ENCODE measurements around the gene PLCH1. TPM values are rescaled to one million over a fixed set of nuclear protein-coding genes. Genes with fewer than 3 reads are reported as not detected.

Gene PLCH1
- total RNA-seq, 2 experiments from 2014 or later = 0.21 to 0.27 TPM

DNA sequence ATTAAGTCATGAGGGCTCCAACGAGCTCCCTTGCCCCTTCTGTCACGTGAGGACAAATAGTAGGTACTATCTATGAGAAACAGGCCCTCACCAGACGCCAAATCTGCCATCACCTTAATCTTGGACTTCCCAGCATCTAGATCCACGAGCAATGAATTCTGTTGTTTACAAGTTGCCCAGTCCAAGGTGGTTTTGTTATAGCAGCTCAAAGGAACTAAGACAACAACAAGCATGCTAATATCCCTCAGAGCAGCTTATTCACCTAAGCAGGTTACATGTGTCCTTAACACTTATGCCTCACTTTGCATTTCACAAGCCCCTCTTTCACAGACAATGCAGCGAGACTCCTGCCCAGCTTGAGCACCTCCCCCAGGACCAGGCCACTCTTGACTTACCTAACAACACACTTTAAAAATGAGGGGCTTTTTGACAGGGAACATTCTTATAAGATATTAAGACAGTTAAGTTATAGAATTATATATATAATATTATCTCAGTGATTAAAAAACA, 219.5 kb downstream of the PLCH1 start:
- CTCF ChIA-PET = no interaction called here
- no peaks in the 10 kb centered on the region for H3K4me1 Mint-ChIP-seq (ENCODE audit: low read depth)
- no peak overlapping the region for H3K4me3 Mint-ChIP-seq
- no peaks in the 10 kb centered on the region for H3K36me3 Mint-ChIP-seq (ENCODE audit: low read depth)
- DNase-seq = no peak
- no peaks in the 10 kb centered on the region for H3K27me3 Mint-ChIP-seq (ENCODE audit: low read depth)
- H3K27ac Mint-ChIP-seq = no peak overlapping the region
- intact Hi-C loops (cut with micrococcal nuclease) = no loop called here
- no peaks in the 10 kb centered on the region for H3K9me3 Mint-ChIP-seq

DNA sequence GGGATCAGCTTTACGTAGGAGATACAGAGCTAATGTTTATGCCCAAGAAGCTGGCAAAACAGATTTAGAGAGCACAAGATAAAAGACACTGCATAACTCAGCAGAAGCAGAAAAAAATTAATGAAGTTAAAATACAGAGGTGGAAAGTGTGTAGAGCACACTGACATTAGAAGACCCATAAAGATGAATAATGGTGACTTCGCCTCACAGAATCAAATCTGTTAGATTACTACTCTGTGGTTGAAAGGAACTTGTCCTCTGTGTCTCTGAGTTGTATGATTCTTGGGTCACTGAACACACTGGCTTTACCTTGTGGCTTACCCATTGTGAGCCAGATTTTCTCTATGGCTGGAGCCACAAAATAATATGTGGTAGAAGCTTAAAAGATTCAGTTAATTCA, 224.4 kb downstream of the PLCH1 start:
- Mint-ChIP-seq H3K36me3 (ENCODE audit: low read depth) (no peaks in the 10 kb centered on the region), H3K4me1 (ENCODE audit: low read depth) (no peaks in the 10 kb centered on the region), H3K4me3 (no peak overlapping the region), H3K27me3 (ENCODE audit: low read depth) (no peaks in the 10 kb centered on the region), H3K9me3 (no peaks in the 10 kb centered on the region), H3K27ac (no peak overlapping the region)
- no peak for DNase-seq
- CTCF ChIA-PET = no interaction called here
- intact Hi-C loops (cut with micrococcal nuclease) = no loop called here

DNA sequence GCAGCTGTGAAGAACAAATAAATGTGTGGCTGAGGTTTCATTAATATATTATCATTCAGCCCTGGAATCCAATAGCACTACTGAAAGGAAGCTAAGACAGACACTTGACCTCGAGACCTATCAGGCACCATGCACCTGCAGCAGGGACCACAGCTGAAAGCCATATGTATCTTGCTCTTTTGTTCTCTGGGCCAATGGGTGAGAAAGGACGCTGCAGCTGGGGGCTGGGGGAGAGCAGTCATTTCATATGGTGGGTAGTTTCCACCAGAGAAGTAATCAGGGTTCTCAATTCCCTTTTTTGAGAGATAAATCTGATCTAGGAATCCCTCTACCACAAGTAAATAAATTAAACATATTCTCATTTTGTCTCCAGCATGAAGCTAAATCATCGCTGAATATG, 225.8 kb downstream of the PLCH1 start:
- intact Hi-C loops (cut with micrococcal nuclease) = no loop called here
- DNase-seq = no peak
- Mint-ChIP-seq H3K4me1 (ENCODE audit: low read depth) (no peaks in the 10 kb centered on the region), H3K9me3 (no peaks in the 10 kb centered on the region), H3K36me3 (ENCODE audit: low read depth) (no peaks in the 10 kb centered on the region), H3K27ac (no peak overlapping the region), H3K27me3 (ENCODE audit: low read depth) (no peaks in the 10 kb centered on the region), H3K4me3 (no peak overlapping the region)
- CTCF ChIA-PET = no interaction called here

DNA sequence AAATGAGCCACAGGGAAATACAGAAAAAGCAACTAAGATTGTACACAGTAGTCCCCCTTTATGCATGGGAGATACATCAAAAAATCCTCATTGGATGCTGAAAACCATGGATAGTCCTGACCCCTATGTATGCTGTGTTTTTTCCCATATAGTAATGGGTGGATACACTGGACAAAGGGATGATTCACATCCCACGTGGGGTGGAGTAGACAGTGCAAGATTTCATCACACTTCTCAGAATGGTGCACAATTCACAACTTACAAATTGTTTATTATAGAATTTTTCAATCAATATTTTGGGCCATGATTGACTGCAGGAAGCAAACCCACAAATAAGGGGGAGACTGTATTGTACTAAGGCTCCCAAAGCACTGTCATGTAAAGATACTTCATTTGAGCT, 227.0 kb downstream of the PLCH1 start:
- no peaks in the 10 kb centered on the region for H3K36me3 Mint-ChIP-seq (ENCODE audit: low read depth)
- DNase-seq = no peak
- H3K27ac Mint-ChIP-seq = no peak overlapping the region
- no peaks in the 10 kb centered on the region for H3K4me1 Mint-ChIP-seq (ENCODE audit: low read depth)
- no peaks in the 10 kb centered on the region for H3K9me3 Mint-ChIP-seq
- H3K4me3 Mint-ChIP-seq = no peak overlapping the region
- CTCF ChIA-PET = no interaction called here
- intact Hi-C loops (cut with micrococcal nuclease) = no loop called here
- H3K27me3 Mint-ChIP-seq (ENCODE audit: low read depth) = no peaks in the 10 kb centered on the region

DNA sequence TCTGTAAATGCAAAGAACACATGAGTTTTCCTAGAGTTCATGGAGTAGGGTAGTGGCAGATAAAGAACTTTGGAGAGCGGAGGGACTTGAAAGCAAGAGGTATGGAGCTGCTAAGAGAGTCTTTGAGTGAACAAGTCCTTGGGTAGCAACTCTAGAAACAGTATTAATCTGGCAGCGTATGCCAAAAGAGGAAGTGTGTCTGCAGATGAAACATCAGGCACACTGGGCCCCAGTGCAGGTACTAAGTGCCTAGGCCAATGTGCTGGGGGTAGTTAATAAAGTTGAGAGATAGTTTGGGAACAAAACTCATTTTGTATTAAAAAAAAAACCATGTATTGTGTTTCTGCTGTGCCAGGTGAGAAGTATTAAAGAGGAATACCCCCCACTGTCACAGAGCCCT, 228.4 kb downstream of the PLCH1 start:
- no peak for DNase-seq
- no peaks in the 10 kb centered on the region for H3K36me3 Mint-ChIP-seq (ENCODE audit: low read depth)
- intact Hi-C loops (cut with micrococcal nuclease) = no loop called here
- no peak overlapping the region for H3K4me3 Mint-ChIP-seq
- H3K9me3 Mint-ChIP-seq = peaks cover 4% of the 10 kb centered on the region
- no peak overlapping the region for H3K27ac Mint-ChIP-seq
- CTCF ChIA-PET = no interaction called here
- H3K27me3 Mint-ChIP-seq (ENCODE audit: low read depth) = no peaks in the 10 kb centered on the region
- H3K4me1 Mint-ChIP-seq (ENCODE audit: low read depth) = no peaks in the 10 kb centered on the region

DNA sequence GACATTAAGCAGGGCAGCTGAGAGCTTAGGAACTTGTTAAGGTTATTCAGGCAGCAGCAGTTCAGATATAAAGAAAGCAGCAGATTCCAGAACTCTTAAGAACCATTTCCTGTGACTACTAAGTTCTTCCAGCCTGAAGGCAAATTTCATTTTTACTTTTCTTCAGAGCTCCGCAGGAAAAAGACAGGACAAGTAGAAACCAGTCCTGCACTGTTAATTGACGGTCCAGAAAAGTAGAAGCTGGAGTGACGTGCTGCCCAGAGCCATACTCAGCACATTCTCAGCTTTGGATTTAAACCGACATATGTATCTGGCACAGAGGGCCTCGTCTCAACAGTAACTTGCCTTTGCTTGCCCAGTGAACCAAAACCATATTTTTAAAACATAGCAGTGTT, 232.0 kb downstream of the PLCH1 start:
- Mint-ChIP-seq H3K27ac (no peak overlapping the region), H3K4me3 (no peak overlapping the region), H3K36me3 (ENCODE audit: low read depth) (no peaks in the 10 kb centered on the region), H3K9me3 (peaks cover 5% of the 10 kb centered on the region), H3K27me3 (ENCODE audit: low read depth) (no peaks in the 10 kb centered on the region), H3K4me1 (ENCODE audit: low read depth) (no peaks in the 10 kb centered on the region)
- CTCF ChIA-PET = no interaction called here
- no peak for DNase-seq
- intact Hi-C loops (cut with micrococcal nuclease) = no loop called here

DNA sequence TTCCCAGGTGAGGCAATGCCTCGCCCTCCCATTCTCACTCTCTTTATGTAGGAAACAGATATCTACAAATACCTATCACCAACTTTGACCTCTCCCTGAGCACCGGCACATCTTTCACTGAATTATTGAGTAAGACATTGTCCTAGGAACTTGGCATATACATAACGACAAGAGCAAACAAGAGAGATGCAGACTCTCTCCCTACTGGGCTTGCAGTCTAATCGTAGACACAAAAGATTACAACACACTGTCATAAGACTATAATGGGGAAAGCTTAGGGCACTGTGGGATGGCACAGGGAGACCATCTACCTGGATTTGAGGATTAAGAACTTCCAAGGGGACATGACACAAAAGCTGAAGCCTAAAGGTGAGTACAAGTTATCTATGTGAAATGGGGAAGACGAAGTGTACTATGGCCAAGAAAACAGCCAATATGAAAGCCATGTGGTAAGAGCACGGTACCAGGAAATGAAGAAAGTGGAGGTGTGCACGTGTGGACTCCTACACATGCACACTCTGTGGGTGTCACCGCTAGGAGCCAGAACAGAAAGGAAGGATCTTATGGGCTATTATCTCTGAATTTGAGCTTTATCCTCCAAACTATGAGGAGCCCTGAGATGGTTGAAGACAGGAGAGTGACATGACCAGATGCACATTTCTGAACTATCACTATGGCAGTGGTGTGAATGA, 232.6 kb downstream of the PLCH1 start:
- CTCF ChIA-PET = no interaction called here
- intact Hi-C loops (cut with micrococcal nuclease) = no loop called here
- Mint-ChIP-seq H3K36me3 (ENCODE audit: low read depth) (no peaks in the 10 kb centered on the region), H3K4me1 (ENCODE audit: low read depth) (no peaks in the 10 kb centered on the region), H3K9me3 (peaks cover 5% of the 10 kb centered on the region), H3K27me3 (ENCODE audit: low read depth) (no peaks in the 10 kb centered on the region), H3K4me3 (no peak overlapping the region), H3K27ac (no peak overlapping the region)
- no peak for DNase-seq

DNA sequence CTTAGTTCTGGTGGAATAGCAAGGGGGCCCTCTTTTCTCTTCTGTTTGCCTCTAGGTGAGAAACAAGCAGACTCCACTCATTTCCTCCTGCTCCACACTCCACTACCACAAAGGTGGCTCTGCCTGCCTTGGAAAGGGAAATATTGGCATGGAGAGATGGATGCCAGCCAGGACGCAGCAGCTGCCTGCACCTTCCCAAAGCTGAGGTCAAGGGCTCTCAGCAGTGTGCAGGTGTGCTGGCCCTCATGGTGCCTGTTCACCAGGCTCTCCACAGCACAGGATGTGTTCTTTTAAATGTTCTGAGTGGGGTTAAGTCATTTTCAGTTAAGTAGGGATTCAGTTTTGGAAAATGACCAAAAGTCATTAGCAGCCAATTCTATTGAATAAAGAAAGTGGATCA, 240.2 kb downstream of the PLCH1 start:
- Mint-ChIP-seq H3K27ac (no peak overlapping the region), H3K4me1 (ENCODE audit: low read depth) (no peaks in the 10 kb centered on the region), H3K36me3 (ENCODE audit: low read depth) (no peaks in the 10 kb centered on the region), H3K27me3 (ENCODE audit: low read depth) (no peaks in the 10 kb centered on the region), H3K4me3 (no peak overlapping the region), H3K9me3 (peaks cover 1% of the 10 kb centered on the region)
- intact Hi-C loops (cut with micrococcal nuclease) = no loop called here
- DNase-seq = no peak
- CTCF ChIA-PET = no interaction called here

DNA sequence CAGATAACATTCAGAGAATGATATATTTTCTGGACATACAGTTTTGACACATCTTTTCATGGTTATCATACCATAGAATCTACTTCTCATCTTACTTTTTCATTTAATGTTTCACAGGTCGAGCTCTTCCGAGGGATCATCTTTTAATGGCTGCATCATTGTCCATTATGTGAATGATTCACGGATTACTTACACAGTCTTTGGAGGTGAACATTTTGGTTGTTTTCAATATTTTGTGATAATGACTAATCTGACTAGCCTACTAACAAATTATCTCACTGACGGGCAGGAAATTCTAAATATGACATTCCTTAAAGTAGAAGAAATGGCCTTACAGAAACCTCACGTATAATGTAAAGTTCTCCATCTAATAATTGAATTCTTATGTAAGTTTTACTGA, 242.2 kb downstream of the PLCH1 start:
- H3K27ac Mint-ChIP-seq = no peak overlapping the region
- no peaks in the 10 kb centered on the region for H3K36me3 Mint-ChIP-seq (ENCODE audit: low read depth)
- CTCF ChIA-PET = no interaction called here
- intact Hi-C loops (cut with micrococcal nuclease) = no loop called here
- H3K9me3 Mint-ChIP-seq = no peaks in the 10 kb centered on the region
- no peaks in the 10 kb centered on the region for H3K27me3 Mint-ChIP-seq (ENCODE audit: low read depth)
- no peak for DNase-seq
- peaks cover 2% of the 10 kb centered on the region for H3K4me1 Mint-ChIP-seq (ENCODE audit: low read depth)
- H3K4me3 Mint-ChIP-seq = no peak overlapping the region

DNA sequence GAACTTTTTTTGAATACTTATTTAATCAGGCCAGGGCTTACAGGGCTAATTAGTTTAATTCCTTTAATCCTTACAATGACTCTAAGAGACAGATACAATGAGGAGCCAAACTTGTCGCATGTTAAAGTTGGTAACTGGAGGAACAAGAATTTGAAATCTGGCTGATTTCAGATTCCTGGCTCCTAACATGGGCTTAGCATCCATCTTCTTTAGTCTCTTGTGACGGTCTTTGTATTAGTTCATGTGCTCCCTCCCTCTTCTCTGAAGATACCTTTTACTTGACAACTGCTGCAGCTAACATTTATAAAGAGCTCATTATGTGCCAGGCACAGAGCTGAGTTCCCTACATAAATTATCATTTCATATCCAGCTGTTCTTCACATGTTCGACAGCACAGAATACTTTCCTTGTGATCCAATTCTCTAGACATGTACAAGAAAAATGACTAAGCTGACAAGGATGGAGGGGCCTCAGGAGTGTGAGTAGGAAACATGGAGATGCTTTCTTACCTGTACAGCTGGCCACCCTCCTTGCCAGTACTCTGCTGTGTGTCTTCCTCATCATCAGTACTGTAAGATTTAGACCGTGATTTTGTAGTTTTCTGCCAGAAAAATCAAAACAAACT, 244.6 kb downstream of the PLCH1 start:
- intact Hi-C loops (cut with micrococcal nuclease) = no loop called here
- CTCF ChIA-PET = no interaction called here
- Mint-ChIP-seq H3K9me3 (no peaks in the 10 kb centered on the region), H3K27me3 (ENCODE audit: low read depth) (no peaks in the 10 kb centered on the region), H3K27ac (no peak overlapping the region), H3K4me1 (ENCODE audit: low read depth) (peaks cover 2% of the 10 kb centered on the region), H3K4me3 (no peak overlapping the region), H3K36me3 (ENCODE audit: low read depth) (no peaks in the 10 kb centered on the region)
- no peak for DNase-seq

DNA sequence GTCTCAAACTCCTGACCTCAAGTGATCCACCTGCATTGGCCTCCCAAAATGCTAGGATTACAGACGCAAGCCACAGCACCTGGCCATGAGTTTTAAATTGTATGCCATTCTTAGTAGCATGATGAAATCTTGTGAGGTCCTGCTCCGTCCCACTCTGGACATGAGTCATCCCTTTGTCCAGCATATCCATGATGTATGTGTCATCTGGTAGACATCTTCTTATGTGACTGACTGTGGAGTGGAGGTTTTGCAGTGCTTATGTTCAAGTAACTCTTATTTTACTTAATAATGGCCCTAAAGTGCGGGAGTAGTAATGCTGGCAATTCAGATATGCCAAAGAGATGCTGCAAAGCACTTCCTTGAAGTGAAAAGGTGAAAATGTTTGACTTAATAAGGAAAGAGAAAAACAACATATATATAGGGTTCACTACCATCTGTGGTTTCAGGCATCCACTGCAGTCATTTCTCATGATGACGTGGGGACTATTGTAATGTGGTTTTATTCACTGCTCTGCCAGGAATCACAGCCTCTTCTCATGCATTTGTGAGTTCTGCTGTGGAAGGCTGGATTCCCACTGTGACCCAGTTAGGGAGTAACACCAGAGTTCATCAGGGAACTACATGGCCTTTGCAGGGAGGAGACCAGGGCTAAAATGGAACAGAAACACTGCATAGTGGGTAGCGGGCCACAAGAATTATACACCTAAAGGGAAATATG, 246.8 kb downstream of the PLCH1 start:
- CTCF ChIA-PET = no interaction called here
- DNase-seq = no peak
- intact Hi-C loops (cut with micrococcal nuclease) = no loop called here
- H3K4me3 Mint-ChIP-seq = no peak overlapping the region
- H3K27ac Mint-ChIP-seq = no peak overlapping the region
- H3K9me3 Mint-ChIP-seq = no peaks in the 10 kb centered on the region
- peaks cover 2% of the 10 kb centered on the region for H3K4me1 Mint-ChIP-seq (ENCODE audit: low read depth)
- no peaks in the 10 kb centered on the region for H3K36me3 Mint-ChIP-seq (ENCODE audit: low read depth)
- H3K27me3 Mint-ChIP-seq (ENCODE audit: low read depth) = no peaks in the 10 kb centered on the region

DNA sequence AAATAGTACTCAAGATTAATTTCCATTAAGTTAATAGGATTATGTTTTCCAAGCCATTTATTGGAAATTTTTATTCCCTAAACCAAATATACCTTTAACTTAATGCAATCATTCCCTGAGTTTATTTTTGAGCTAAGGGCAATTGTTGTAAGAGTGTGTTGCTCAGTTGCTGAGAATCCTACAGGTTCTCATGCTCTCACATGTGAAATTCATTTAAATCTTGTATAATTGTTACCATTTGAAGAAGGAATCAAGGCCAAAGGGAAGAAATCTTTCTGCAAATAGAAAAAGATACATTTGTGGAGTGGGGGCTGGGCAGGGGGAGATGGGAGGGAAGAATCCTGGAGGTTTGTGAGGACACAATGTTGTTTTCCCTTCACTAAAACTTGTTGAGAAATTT, 248.7 kb downstream of the PLCH1 start:
- Mint-ChIP-seq H3K36me3 (ENCODE audit: low read depth) (no peaks in the 10 kb centered on the region), H3K4me1 (ENCODE audit: low read depth) (peaks cover 2% of the 10 kb centered on the region), H3K27me3 (ENCODE audit: low read depth) (no peaks in the 10 kb centered on the region), H3K27ac (no peak overlapping the region), H3K9me3 (no peaks in the 10 kb centered on the region), H3K4me3 (no peak overlapping the region)
- DNase-seq = no peak
- CTCF ChIA-PET = no interaction called here
- intact Hi-C loops (cut with micrococcal nuclease) = no loop called here

DNA sequence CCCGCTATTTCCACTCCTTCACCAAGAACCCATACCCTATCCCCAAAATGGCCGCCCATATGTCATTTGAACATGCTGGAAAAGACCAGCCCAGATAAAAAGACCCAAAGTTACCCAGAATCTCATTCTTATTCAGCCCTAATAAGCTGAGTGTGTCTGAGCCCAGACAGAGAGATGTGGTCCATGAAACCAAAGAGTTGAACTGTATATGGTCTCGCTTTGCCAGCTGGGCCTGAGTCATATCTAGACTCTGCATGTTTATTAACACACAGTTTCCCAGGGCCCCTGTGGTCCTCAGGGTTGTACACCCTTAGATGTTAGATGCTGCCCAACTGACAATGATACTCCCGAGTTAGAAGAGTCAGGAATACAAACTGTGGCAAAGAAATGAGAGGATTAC, 249.5 kb downstream of the PLCH1 start:
- Mint-ChIP-seq H3K4me3 (no peak overlapping the region), H3K27ac (no peak overlapping the region), H3K36me3 (ENCODE audit: low read depth) (no peaks in the 10 kb centered on the region), H3K27me3 (ENCODE audit: low read depth) (no peaks in the 10 kb centered on the region), H3K4me1 (ENCODE audit: low read depth) (peaks cover 2% of the 10 kb centered on the region), H3K9me3 (no peaks in the 10 kb centered on the region)
- CTCF ChIA-PET = no interaction called here
- DNase-seq = no peak
- intact Hi-C loops (cut with micrococcal nuclease) = no loop called here
